Stimulated activated CD8-positive, alpha-beta memory T cell treated with anti-CD3 and anti-CD28 coated beads, Interleukin-7, amount 100 ng/mL, for 48 hours (primary cell): Measurements from ENCODE around the gene DACT3.

Source experiments
- DNase-seq, 2 donors: peaks; one replicate each; pipeline ENCODE4 v3.0.0-alpha.2; 2020; ENCODE audit warnings: low read depth in 1 of 2; ENCODE audit errors: extremely low read depth in 1 of 2

Gene DACT3

GRCh38 chr19:46661020-46661731 lies at the start of gene DACT3:
TSS of gene DACT3 (minus strand) at chr19:46661182. CDS start at chr19:46661064, 118 bp downstream.
- peak; percentile 100 for DNase-seq

GRCh38 chr19:46710687-46711086 lies 49.7 kb upstream of the DACT3 start:
- DNase-seq, result no peak

GRCh38 chr19:46704379-46705076 lies 43.5 kb upstream of the DACT3 start:
- DNase-seq, result peak; percentile 61 to 68

- DNase-seq, result no peak
These were observed 39.7 kb upstream of the DACT3 start for GRCh38 chr19:46700704-46701103.

GRCh38 chr19:46698395-46699321 lies 37.7 kb upstream of the DACT3 start:
- DNase-seq, result no peak

- DNase-seq, result no peak
These were observed 36.4 kb upstream of the DACT3 start for GRCh38 chr19:46697204-46697960.

GRCh38 chr19:46696866-46697203 lies 35.9 kb upstream of the DACT3 start:
- no peak for DNase-seq

- DNase-seq, result no peak
These were observed 35.1 kb upstream of the DACT3 start for GRCh38 chr19:46696052-46696451.

- no peak for DNase-seq
These were observed 32.8 kb upstream of the DACT3 start for GRCh38 chr19:46693760-46694159.

GRCh38 chr19:46692918-46693722 lies 32.1 kb upstream of the DACT3 start:
- DNase-seq, result no peak

- DNase-seq, result no peak
These were observed 31.0 kb upstream of the DACT3 start for GRCh38 chr19:46691948-46692347.

GRCh38 chr19:46691104-46691503 lies 30.1 kb upstream of the DACT3 start:
- DNase-seq, result no peak

- no peak for DNase-seq
These were observed 28.4 kb upstream of the DACT3 start for GRCh38 chr19:46689358-46689757.

- no peak for DNase-seq
These were observed 26.6 kb upstream of the DACT3 start for GRCh38 chr19:46687438-46688145.

GRCh38 chr19:46685189-46685588 lies 24.2 kb upstream of the DACT3 start:
- no peak for DNase-seq

GRCh38 chr19:46678110-46678732 lies 17.2 kb upstream of the DACT3 start:
- peak; percentile 46 to 62 for DNase-seq

- DNase-seq, result no peak
These were observed 13.6 kb upstream of the DACT3 start for GRCh38 chr19:46674416-46675178.

GRCh38 chr19:46670813-46671212 lies 9.8 kb upstream of the DACT3 start:
- no peak for DNase-seq
